ENCODE measurements around the gene RNF126. TPM values are rescaled to one million over a fixed set of nuclear protein-coding genes. Genes with fewer than 3 reads are reported as not detected.

Gene RNF126
- total RNA-seq, 1 donor from 2014 or later, result 58.3 TPM

DNA sequence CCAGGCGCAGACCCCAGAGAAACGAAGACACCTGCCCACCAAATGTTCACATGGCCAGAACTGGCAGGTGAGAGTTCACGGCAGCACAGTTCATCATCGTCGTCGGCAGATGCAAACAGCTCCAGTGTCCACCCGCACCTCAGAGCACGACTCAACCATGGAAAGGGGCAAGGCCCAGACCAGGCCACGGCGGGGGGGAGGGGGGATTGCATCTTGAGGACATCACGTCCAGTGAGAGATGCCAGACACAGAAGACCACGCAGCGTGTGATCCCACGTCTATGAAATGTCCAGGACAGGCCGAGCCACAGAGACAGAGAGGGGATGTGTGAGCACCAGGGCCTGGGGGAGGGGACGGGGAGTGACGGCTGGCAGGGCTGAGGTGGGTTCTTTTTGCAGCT is 7.3 kb downstream of the RNF126 start:
- Histone ChIP-seq H4K20me1 (ENCODE audit: insufficient read depth, low read length) (peaks cover 84% of the 10 kb centered on the region), H3K9me3 (ENCODE audit: insufficient read depth, low read depth, low read length) (no peaks in the 10 kb centered on the region)

GRCh38 chr19:653425-653824 is 9.6 kb downstream of the RNF126 start:
- H3K4me1 ChIP-seq (ENCODE audit: insufficient read depth, low read length), result no peaks in the 10 kb centered on the region
- no peaks in the 10 kb centered on the region for H3K27me3 ChIP-seq (ENCODE audit: insufficient read depth, low read length)
- H3K9ac ChIP-seq (ENCODE audit: low read length), result no peak overlapping the region
- no peak overlapping the region for H3K4me3 Mint-ChIP-seq (ENCODE audit: unreplicated experiment)
- H3K27ac ChIP-seq (ENCODE audit: low read depth, low read length), result no peak overlapping the region
- no peak for FAIRE-seq
- peaks cover 4% of the 10 kb centered on the region for H3K36me3 ChIP-seq (ENCODE audit: insufficient read depth, low read length)
- peaks cover 5% of the 10 kb centered on the region for H3K4me1 Mint-ChIP-seq (ENCODE audit: low read depth, unreplicated experiment)
- no peak for TF ChIP-seq EZH2 (IDR thresholded peaks at IDR 0.05; ENCODE audit: insufficient read depth, low read length)
- TF ChIP-seq CTCF (IDR thresholded peaks at IDR 0.05; ENCODE audit: insufficient read depth, low read depth, low read length), result no peak
- H3K27ac Mint-ChIP-seq (ENCODE audit: unreplicated experiment), result no peak overlapping the region
- peaks cover 62% of the 10 kb centered on the region for H4K20me1 ChIP-seq (ENCODE audit: insufficient read depth, low read length)
- no peak overlapping the region for H2AFZ ChIP-seq (ENCODE audit: low read depth, low read length)
- H3K9me3 Mint-ChIP-seq (ENCODE audit: unreplicated experiment), result no peaks in the 10 kb centered on the region
- H3K27me3 Mint-ChIP-seq (ENCODE audit: low read depth, unreplicated experiment), result no peaks in the 10 kb centered on the region
- H3K4me2 ChIP-seq (ENCODE audit: low read length), result no peak overlapping the region
- no peak for DNase-seq (ENCODE audit: low read depth)
- no peaks in the 10 kb centered on the region for H3K9me3 ChIP-seq (ENCODE audit: insufficient read depth, low read depth, low read length)
- peaks cover 72% of the 10 kb centered on the region for H3K79me2 ChIP-seq (ENCODE audit: insufficient read depth, low read length)
- no peaks in the 10 kb centered on the region for H3K36me3 Mint-ChIP-seq (ENCODE audit: low read depth, unreplicated experiment)
- H3K4me3 ChIP-seq (ENCODE audit: insufficient read depth, low read depth, low read length), result no peak overlapping the region

More for the DNA sequence above, 7.3 kb downstream of the RNF126 start:
- no peaks in the 10 kb centered on the region for H3K27me3 Mint-ChIP-seq (ENCODE audit: low read depth, unreplicated experiment)
- Histone ChIP-seq H3K9ac (ENCODE audit: low read length) (no peak overlapping the region), H2AFZ (ENCODE audit: low read depth, low read length) (no peak overlapping the region), H3K27ac (ENCODE audit: low read depth, low read length) (no peak overlapping the region), H3K4me2 (ENCODE audit: low read length) (no peak overlapping the region), H3K27me3 (ENCODE audit: insufficient read depth, low read length) (no peaks in the 10 kb centered on the region), H3K79me2 (ENCODE audit: insufficient read depth, low read length) (peaks cover 95% of the 10 kb centered on the region), H3K36me3 (ENCODE audit: insufficient read depth, low read length) (peaks cover 4% of the 10 kb centered on the region), H3K4me3 (ENCODE audit: insufficient read depth, low read depth, low read length) (no peak overlapping the region), H3K4me1 (ENCODE audit: insufficient read depth, low read length) (peaks cover 7% of the 10 kb centered on the region)
- H3K27ac Mint-ChIP-seq (ENCODE audit: unreplicated experiment), result peak overlapping the region; percentile 53
- no peak overlapping the region for H3K4me3 Mint-ChIP-seq (ENCODE audit: unreplicated experiment)
- peaks cover 8% of the 10 kb centered on the region for H3K4me1 Mint-ChIP-seq (ENCODE audit: low read depth, unreplicated experiment)
- TF ChIP-seq EZH2 (IDR thresholded peaks at IDR 0.05; ENCODE audit: insufficient read depth, low read length) (no peak), CTCF (IDR thresholded peaks at IDR 0.05; ENCODE audit: insufficient read depth, low read depth, low read length) (no peak)
- no peaks in the 10 kb centered on the region for H3K36me3 Mint-ChIP-seq (ENCODE audit: low read depth, unreplicated experiment)
- no peak for DNase-seq (ENCODE audit: low read depth)
- FAIRE-seq, result no peak
- H3K9me3 Mint-ChIP-seq (ENCODE audit: unreplicated experiment), result no peaks in the 10 kb centered on the region

GRCh38 chr19:652467-653389 is 10.3 kb downstream of the RNF126 start:
- no peak overlapping the region for H2AFZ ChIP-seq (ENCODE audit: low read depth, low read length)
- DNase-seq (ENCODE audit: low read depth) (no peak), FAIRE-seq (no peak)
- Mint-ChIP-seq H3K4me1 (ENCODE audit: low read depth, unreplicated experiment) (peaks cover 5% of the 10 kb centered on the region), H3K9me3 (ENCODE audit: unreplicated experiment) (no peaks in the 10 kb centered on the region), H3K27me3 (ENCODE audit: low read depth, unreplicated experiment) (no peaks in the 10 kb centered on the region), H3K4me3 (ENCODE audit: unreplicated experiment) (no peak overlapping the region), H3K27ac (ENCODE audit: unreplicated experiment) (no peak overlapping the region), H3K36me3 (ENCODE audit: low read depth, unreplicated experiment) (no peaks in the 10 kb centered on the region)
- no peaks in the 10 kb centered on the region for H3K27me3 ChIP-seq (ENCODE audit: insufficient read depth, low read length)
- TF ChIP-seq EZH2 (IDR thresholded peaks at IDR 0.05; ENCODE audit: insufficient read depth, low read length) (no peak), CTCF (IDR thresholded peaks at IDR 0.05; ENCODE audit: insufficient read depth, low read depth, low read length) (no peak)
- no peak overlapping the region for H3K4me3 ChIP-seq (ENCODE audit: insufficient read depth, low read depth, low read length)
- H3K4me1 ChIP-seq (ENCODE audit: insufficient read depth, low read length), result no peaks in the 10 kb centered on the region
- no peak overlapping the region for H3K9ac ChIP-seq (ENCODE audit: low read length)
- H3K27ac ChIP-seq (ENCODE audit: low read depth, low read length), result no peak overlapping the region
- peaks cover 55% of the 10 kb centered on the region for H4K20me1 ChIP-seq (ENCODE audit: insufficient read depth, low read length)
- H3K9me3 ChIP-seq (ENCODE audit: insufficient read depth, low read depth, low read length), result no peaks in the 10 kb centered on the region
- no peak overlapping the region for H3K4me2 ChIP-seq (ENCODE audit: low read length)
- H3K79me2 ChIP-seq (ENCODE audit: insufficient read depth, low read length), result peaks cover 65% of the 10 kb centered on the region
- H3K36me3 ChIP-seq (ENCODE audit: insufficient read depth, low read length), result peaks cover 4% of the 10 kb centered on the region

All from astrocyte (in vitro differentiated cells and primary cell).